ENCODE data around the gene PCBP4. TPM values are rescaled to one million over a fixed set of nuclear protein-coding genes. Genes with fewer than 3 reads are reported as not detected.

Gene PCBP4
- total RNA-seq, 1 experiment from 2014 or later: 45.8 TPM

DNA sequence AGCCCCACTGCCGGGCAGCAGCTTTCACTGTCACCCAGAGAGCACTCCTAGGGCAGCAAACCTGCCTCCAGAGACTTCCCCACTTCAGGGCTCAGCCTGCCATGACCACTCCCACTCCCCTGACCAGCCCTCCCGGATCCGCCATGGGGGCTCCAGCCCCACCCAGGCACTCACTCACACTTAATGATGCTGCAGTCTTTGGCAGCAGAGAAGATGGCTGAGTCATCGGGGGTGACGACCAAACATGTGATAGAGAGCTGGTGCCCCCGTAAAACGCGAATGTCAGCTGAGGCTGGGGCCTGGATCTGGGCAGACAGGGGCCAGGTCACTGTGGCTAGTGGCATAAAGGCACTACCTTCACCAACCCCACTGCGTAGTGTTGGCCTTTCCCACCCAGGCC is 30.2 kb downstream of the PCBP4 start:
- peaks cover 59% of the 10 kb centered on the region for H3K36me3 ChIP-seq (ENCODE audit: low read depth, low read length)
- no peaks in the 10 kb centered on the region for H3K9me2 ChIP-seq (replicated peaks; ENCODE audit: low read length)
- H3K4me1 ChIP-seq (ENCODE audit: insufficient read depth, low read length): peaks cover 19% of the 10 kb centered on the region
- H3K9me3 ChIP-seq (ENCODE audit: low read length): no peaks in the 10 kb centered on the region
- BruUV-seq (replicated peaks): no TSS peak
- no peak overlapping the region for H2AFZ ChIP-seq (ENCODE audit: low read length)
- H3K4me2 ChIP-seq (ENCODE audit: low read length): no peak overlapping the region
- no peaks in the 10 kb centered on the region for H3K27me3 ChIP-seq (ENCODE audit: low read length)
- H3K9ac ChIP-seq (ENCODE audit: low read length): no peak overlapping the region
- ATAC-seq (no peak), DNase-seq (peak; percentile 30)
- H3K4me3 ChIP-seq (ENCODE audit: low read length): no peak overlapping the region
- intact Hi-C loops (cut with micrococcal nuclease): no loop called here
- ChIA-PET CTCF (no interaction called here), POLR2A (ENCODE audit: unreplicated experiment) (no interaction called here)
- no peak overlapping the region for H3K27ac ChIP-seq (ENCODE audit: low read length)
- H4K20me1 ChIP-seq (ENCODE audit: low read length): peaks cover 28% of the 10 kb centered on the region
- TF ChIP-seq EZH2phosphoT487 (IDR thresholded peaks at IDR 0.05; ENCODE audit: borderline replicate concordance, low read length): no peak
- no peak for TF ChIP-seq CTCF (conservative IDR thresholded peaks at IDR 0.05; ENCODE audit: low read depth, low read length)
- no peak for TF ChIP-seq EZH2 (IDR thresholded peaks at IDR 0.05; ENCODE audit: low read length, unreplicated experiment)
- peaks cover 40% of the 10 kb centered on the region for H3K79me2 ChIP-seq (ENCODE audit: low read length)
- no peaks in the 10 kb centered on the region for H3F3A ChIP-seq (ENCODE audit: low read length, unreplicated experiment)

DNA sequence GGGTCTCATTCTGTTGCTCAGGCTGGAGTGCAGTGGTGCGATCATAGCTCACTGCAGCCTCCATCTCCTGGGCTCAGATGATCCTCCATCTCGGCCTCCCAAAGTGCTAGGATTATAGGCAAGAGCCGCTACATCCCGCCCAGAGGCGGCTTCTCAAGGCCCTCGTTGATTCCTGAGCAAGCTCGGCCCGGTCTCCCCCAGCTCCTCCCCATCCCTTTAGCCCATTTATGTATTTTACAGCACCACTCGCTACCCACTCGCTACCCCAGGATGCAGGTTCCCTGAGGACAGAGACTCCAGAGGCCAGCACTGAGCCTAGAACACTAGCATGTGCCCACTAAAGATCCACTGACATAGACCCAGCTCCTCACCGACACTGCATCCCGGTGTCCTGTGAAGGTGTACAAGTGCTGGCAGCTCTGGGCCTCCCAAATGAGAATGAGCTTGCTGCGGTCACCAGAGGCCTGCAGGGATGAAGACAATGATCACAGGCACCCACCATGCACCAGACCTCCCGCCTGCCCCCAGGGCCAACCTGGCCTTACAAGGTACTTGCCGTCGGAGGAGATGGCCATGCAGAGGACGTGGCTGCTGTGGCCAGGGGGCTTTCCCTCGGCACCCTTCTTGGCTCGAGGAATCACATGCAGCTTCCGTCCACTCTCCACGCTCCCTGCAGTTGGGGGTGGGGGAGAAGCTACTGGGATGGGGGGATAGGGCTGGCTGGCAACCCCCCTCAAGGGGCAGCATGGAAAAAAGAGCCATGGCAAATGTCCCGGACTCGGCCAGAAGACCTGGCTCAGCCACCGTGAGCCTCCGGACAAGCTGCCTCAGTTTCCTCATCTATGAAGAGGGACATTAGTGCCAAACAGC is 31.1 kb downstream of the PCBP4 start:
- peaks cover 28% of the 10 kb centered on the region for H4K20me1 ChIP-seq (ENCODE audit: low read length)
- ATAC-seq (no peak), DNase-seq (no peak)
- no peaks in the 10 kb centered on the region for H3K9me3 ChIP-seq (ENCODE audit: low read length)
- no peaks in the 10 kb centered on the region for H3K27me3 ChIP-seq (ENCODE audit: low read length)
- H3K4me3 ChIP-seq (ENCODE audit: low read length): no peak overlapping the region
- TF ChIP-seq CTCF (conservative IDR thresholded peaks at IDR 0.05; ENCODE audit: low read depth, low read length): no peak
- TF ChIP-seq EZH2 (IDR thresholded peaks at IDR 0.05; ENCODE audit: low read length, unreplicated experiment): no peak
- no peak for TF ChIP-seq EZH2phosphoT487 (IDR thresholded peaks at IDR 0.05; ENCODE audit: borderline replicate concordance, low read length)
- intact Hi-C loops (cut with micrococcal nuclease): no loop called here
- H2AFZ ChIP-seq (ENCODE audit: low read length): no peak overlapping the region
- no TSS peak for BruUV-seq (replicated peaks)
- H3K9me2 ChIP-seq (replicated peaks; ENCODE audit: low read length): no peaks in the 10 kb centered on the region
- H3K27ac ChIP-seq (ENCODE audit: low read length): no peak overlapping the region
- H3K9ac ChIP-seq (ENCODE audit: low read length): no peak overlapping the region
- H3K36me3 ChIP-seq (ENCODE audit: low read depth, low read length): peaks cover 60% of the 10 kb centered on the region
- no peak overlapping the region for H3K4me2 ChIP-seq (ENCODE audit: low read length)
- ChIA-PET CTCF (interaction anchor here (0.6 to 0.7 kb wide), 2 partner anchors 461 to 665 kb away, joined by 3 to 6 read pairs; no protein-coding TSS in a partner anchor), POLR2A (ENCODE audit: unreplicated experiment) (no interaction called here)
- H3F3A ChIP-seq (ENCODE audit: low read length, unreplicated experiment): no peaks in the 10 kb centered on the region
- peaks cover 34% of the 10 kb centered on the region for H3K79me2 ChIP-seq (ENCODE audit: low read length)
- H3K4me1 ChIP-seq (ENCODE audit: insufficient read depth, low read length): peaks cover 19% of the 10 kb centered on the region

Measured in PC-3 (cell line).